GM13976 (cell line): ENCODE results near the gene LHX5.

ENCODE experiments used
- DNase-seq: peaks from one replicate; pipeline ENCODE4 v3.0.0; 2012; ENCODE audit warnings: low spot score
- CTCF ChIP-seq: IDR thresholded peaks from 2 replicates; pipeline ENCODE4 v1.5.1; 2012; ENCODE audit warnings: borderline replicate concordance, mild to moderate bottlenecking; ENCODE audit not compliant: insufficient read depth; ENCODE audit errors: extremely low read depth, missing control alignments, control extremely low read depth
- in situ Hi-C: fragments of 300-500 bp; cut with MboI; formaldehyde crosslinking; loops from one replicate; pipeline ENCODE4 v1.12.0; 2022; ENCODE audit warnings: low sequenced_read_pairs, mixed read lengths, inconsistent platforms; ENCODE audit not compliant: unreplicated experiment

The LHX5 gene

DNA sequence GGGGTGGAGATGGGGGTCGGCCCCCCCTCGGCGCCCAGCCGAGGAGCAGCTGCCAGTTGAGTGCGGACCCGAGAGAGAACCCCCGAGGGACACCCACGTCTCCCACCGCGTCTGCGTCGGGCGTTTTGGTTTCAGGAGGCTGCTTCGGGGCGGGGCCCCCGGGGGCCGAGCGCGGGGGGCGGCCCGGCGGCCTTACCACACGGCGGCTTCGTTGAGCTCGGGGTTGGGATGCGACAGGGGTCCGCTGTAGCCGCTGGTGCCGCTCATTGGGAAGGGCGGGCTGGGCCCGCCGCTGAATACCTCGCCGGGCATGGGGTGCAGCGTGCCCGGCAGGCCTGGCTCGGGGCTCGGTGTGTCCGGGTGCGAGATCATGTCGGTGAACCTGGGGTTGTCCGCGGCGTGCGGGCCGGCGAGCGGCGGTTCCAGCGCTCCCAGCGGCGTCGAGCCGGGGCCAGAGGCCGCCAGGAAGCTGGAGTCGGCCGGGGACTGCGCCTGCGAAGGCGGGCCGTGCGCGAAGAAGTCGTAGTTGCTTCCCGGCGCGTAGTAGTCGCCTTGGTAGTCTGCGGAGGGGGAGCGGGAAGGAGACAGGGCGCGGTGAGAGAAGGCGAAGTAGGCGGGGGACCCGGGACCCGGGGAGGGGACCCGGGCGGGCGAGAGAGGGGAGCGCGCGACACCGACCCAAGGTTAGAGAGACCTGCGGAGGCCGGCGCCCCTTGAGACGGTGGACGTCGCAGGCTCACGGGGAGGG, 8.5 kb downstream of the LHX5 start:
- in situ Hi-C loops: loop anchor here (25.0 kb wide), 2 partner anchors 449 to 949 kb away; partner anchors contain the start of gene TBX5
- no peak for DNase-seq
- TF ChIP-seq CTCF: no peak

- peak; percentile 84 for DNase-seq
- peak; percentile 83 for TF ChIP-seq CTCF
- in situ Hi-C loops: loop anchor here (25.0 kb wide), 2 partner anchors 450 to 950 kb away; partner anchors contain the start of gene TBX5
Measured at GRCh38 chr12:113462117-113462774, 9.4 kb downstream of the LHX5 start.

DNA sequence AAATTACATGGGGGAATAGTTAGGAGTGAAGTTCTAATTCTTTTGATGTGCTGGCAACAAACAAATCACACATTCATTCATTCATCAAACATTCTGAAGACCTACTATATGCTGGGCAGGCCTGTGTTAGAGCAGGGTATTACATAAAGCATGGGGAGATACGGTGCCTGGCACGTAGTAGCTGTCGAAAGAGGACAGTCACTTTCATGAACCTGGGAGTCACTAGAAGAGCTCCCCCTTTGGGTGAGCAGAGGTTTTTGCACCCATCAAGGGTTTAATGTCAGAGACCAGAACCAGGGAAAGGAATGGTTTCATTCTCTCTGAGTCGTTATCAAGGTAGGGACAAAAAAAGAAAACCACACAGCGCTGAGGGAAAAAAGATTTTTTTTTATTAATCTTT, 10.0 kb downstream of the LHX5 start:
- in situ Hi-C loops: loop anchor here (25.0 kb wide), 2 partner anchors 451 to 951 kb away; partner anchors contain the start of gene TBX5
- DNase-seq: peak; percentile 63
- peak; percentile 17 for TF ChIP-seq CTCF

DNA sequence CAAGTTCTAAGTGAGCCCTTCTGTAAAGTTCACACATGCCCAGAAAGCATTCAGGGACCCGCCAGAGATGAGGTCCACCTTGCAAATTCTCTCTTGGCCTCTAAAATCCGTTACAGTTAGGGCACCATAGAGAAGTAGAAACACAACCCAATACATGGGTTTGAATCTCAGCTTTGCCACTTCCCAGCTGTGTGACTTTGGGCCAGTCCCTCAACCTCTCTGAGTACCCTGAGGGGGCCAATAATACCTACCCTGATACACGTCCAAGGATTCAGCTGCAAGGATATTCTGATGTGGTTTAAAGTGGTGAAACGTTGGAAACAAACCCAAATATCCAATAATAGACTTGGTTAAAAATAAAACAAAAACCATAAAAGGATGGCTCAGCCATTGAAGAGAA, 11.7 kb downstream of the LHX5 start:
- DNase-seq: no peak
- TF ChIP-seq CTCF: no peak
- in situ Hi-C loops: loop anchor here (25.0 kb wide), 2 partner anchors 452 to 952 kb away; partner anchors contain the start of gene TBX5

GRCh38 chr12:113457710-113458109, 14.0 kb downstream of the LHX5 start:
- TF ChIP-seq CTCF: no peak
- in situ Hi-C loops: loop anchor here (25.0 kb wide), 2 partner anchors 455 to 955 kb away; partner anchors contain the start of gene TBX5
- DNase-seq: no peak

DNA sequence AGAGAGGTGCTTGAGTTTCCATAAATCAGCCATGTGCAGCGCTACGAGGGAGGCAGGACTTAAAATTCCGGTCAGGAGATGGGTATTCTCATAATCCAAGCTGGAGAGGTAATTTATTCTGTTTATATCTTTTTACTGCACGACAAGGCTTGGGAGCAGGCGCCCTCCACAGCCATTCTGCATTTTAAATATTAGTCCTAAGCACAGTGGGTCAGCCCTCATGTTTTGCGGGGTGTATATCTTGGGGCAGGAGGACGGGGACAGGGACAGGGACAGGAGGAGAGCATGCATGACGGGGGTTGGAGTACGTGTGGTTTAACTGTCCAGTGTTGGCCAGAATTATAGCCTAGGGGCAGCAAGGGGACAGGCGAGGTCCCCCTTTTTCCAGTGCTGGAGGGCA, 14.5 kb downstream of the LHX5 start:
- no peak for DNase-seq
- no peak for TF ChIP-seq CTCF
- in situ Hi-C loops: loop anchor here (25.0 kb wide), 2 partner anchors 455 to 955 kb away; partner anchors contain the start of gene TBX5
